Measurements from ENCODE around the gene AGT. TPM values are rescaled to one million over a fixed set of nuclear protein-coding genes. Genes with fewer than 3 reads are reported as not detected.

AGT gene
- total RNA-seq, 1 experiment from 2014 or later: 41.9 TPM

DNA sequence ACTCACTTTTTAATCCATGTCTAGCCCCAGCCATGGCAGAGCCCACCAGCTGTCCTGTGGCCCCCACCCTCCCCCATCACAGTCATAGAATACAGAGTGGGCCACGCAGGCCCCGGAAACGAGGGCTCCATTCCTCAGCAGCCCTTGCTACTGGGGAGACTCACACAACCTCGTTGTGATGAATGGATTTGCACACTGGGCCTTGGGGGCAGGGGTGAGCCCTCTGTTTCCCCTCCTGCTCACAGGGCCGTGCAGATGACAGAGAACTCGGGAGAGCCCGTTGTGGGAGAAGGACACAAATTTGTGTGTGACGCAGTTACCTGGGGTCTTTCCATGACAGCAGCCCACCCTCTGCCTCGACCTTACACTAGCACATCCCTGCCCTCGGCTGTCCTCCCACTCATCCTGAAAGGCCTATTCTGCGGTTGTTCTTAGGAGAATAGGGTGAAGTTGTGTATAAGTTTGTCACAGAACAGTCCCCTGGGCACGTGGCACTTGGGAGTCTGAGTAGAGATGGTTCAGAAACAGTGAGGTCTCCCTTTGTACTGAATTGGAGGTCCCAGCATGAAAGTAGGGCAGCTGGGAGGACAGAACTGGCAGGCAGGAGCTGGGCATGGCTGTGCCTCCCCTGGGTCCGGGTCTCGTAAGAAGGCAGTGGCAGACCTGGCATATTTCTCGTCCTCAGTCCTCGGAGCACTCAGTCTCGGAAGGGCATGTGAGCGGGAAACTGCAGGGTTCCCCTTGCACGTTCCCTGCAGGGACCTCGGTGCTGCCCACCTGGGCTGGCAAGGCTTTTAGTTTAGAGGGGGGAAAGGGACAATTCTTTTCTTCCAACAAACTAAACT lies 6.8 kb downstream of the AGT start:
- Mint-ChIP-seq H3K4me3 (ENCODE audit: unreplicated experiment) (no peak overlapping the region), H3K27ac (ENCODE audit: unreplicated experiment) (peak overlapping the region; percentile 99), H3K4me1 (ENCODE audit: low read depth, unreplicated experiment) (peaks cover 48% of the 10 kb centered on the region), H3K27me3 (ENCODE audit: insufficient read depth, unreplicated experiment) (no peaks in the 10 kb centered on the region), H3K9me3 (ENCODE audit: unreplicated experiment) (no peaks in the 10 kb centered on the region), H3K36me3 (ENCODE audit: insufficient read depth, unreplicated experiment) (peaks cover 28% of the 10 kb centered on the region)
- H3K4me1 ChIP-seq: peaks cover 59% of the 10 kb centered on the region
- H3K27me3 ChIP-seq (replicated peaks; ENCODE audit: control insufficient read depth, insufficient read depth, low read length): no peaks in the 10 kb centered on the region
- TF ChIP-seq, protein P1, sequence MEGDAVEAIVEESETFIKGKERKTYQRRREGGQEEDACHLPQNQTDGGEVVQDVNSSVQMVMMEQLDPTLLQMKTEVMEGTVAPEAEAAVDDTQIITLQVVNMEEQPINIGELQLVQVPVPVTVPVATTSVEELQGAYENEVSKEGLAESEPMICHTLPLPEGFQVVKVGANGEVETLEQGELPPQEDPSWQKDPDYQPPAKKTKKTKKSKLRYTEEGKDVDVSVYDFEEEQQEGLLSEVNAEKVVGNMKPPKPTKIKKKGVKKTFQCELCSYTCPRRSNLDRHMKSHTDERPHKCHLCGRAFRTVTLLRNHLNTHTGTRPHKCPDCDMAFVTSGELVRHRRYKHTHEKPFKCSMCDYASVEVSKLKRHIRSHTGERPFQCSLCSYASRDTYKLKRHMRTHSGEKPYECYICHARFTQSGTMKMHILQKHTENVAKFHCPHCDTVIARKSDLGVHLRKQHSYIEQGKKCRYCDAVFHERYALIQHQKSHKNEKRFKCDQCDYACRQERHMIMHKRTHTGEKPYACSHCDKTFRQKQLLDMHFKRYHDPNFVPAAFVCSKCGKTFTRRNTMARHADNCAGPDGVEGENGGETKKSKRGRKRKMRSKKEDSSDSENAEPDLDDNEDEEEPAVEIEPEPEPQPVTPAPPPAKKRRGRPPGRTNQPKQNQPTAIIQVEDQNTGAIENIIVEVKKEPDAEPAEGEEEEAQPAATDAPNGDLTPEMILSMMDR (IDR thresholded peaks at IDR 0.05; ENCODE audit: insufficient read depth in 1 of 2, low read depth in 1 of 2, low read length in 1 of 2, severe bottlenecking in 1 of 2, unreplicated experiment in 1 of 2): no peak
- no peak for DNase-seq
- intact Hi-C loops (cut with micrococcal nuclease; ENCODE audit: unreplicated experiment): no loop called here
- H3K4me3 ChIP-seq (ENCODE audit: low read depth, low read length): no peak overlapping the region
- POLR2A ChIA-PET: no interaction called here
- CTCF ChIA-PET: no interaction called here
- no TSS peak for BruUV-seq (replicated peaks)
- no peaks in the 10 kb centered on the region for H3K9me3 ChIP-seq
- peaks cover 12% of the 10 kb centered on the region for H3K36me3 ChIP-seq (ENCODE audit: control insufficient read depth, insufficient read depth, low read length)

DNA sequence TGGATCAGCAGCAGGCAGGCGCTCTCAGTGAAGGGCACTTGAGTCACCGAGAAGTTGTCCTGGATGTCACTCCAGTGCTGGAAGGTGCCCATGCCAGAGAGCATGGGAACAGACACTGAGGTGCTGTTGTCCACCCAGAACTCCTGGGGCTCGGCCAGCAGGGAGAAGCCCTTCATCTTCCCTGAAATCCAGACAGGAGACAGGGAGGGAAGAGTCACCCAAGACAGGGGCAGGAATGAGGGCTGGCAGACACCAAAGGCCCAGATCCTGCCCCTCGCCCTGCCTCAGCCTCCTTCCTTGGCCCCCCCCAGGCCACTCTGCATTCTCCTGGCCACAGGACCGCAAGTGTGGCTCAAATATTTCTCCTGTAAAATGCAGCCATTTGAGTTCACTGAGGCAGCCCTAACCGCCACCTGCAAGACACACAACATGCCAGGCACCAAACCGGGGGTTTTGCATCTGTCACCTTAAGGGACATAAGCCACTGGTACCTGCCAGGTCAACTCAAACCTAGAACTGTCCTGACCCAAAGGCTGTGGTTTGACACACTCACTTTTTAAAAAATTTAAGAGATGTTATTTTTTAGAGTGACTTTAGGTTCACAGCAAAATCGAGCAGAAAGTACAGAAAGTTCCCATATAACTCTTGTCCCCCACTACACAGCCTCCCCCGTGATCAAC lies 7.8 kb downstream of the AGT start:
- intact Hi-C loops (cut with micrococcal nuclease; ENCODE audit: unreplicated experiment): no loop called here
- Mint-ChIP-seq H3K4me3 (ENCODE audit: unreplicated experiment) (no peak overlapping the region), H3K9me3 (ENCODE audit: unreplicated experiment) (no peaks in the 10 kb centered on the region), H3K4me1 (ENCODE audit: low read depth, unreplicated experiment) (peaks cover 52% of the 10 kb centered on the region), H3K27me3 (ENCODE audit: insufficient read depth, unreplicated experiment) (no peaks in the 10 kb centered on the region), H3K36me3 (ENCODE audit: insufficient read depth, unreplicated experiment) (peaks cover 28% of the 10 kb centered on the region), H3K27ac (ENCODE audit: unreplicated experiment) (peak overlapping the region; percentile 99)
- POLR2A ChIA-PET: no interaction called here
- H3K36me3 ChIP-seq (ENCODE audit: control insufficient read depth, insufficient read depth, low read length): peaks cover 12% of the 10 kb centered on the region
- no peaks in the 10 kb centered on the region for H3K9me3 ChIP-seq
- H3K27me3 ChIP-seq (replicated peaks; ENCODE audit: control insufficient read depth, insufficient read depth, low read length): no peaks in the 10 kb centered on the region
- CTCF ChIA-PET: no interaction called here
- BruUV-seq (replicated peaks): no TSS peak
- TF ChIP-seq, protein P1 (IDR thresholded peaks at IDR 0.05; ENCODE audit: insufficient read depth in 1 of 2, low read depth in 1 of 2, low read length in 1 of 2, severe bottlenecking in 1 of 2, unreplicated experiment in 1 of 2): no peak
- no peak for DNase-seq
- H3K4me3 ChIP-seq (ENCODE audit: low read depth, low read length): no peak overlapping the region
- peaks cover 68% of the 10 kb centered on the region for H3K4me1 ChIP-seq

DNA sequence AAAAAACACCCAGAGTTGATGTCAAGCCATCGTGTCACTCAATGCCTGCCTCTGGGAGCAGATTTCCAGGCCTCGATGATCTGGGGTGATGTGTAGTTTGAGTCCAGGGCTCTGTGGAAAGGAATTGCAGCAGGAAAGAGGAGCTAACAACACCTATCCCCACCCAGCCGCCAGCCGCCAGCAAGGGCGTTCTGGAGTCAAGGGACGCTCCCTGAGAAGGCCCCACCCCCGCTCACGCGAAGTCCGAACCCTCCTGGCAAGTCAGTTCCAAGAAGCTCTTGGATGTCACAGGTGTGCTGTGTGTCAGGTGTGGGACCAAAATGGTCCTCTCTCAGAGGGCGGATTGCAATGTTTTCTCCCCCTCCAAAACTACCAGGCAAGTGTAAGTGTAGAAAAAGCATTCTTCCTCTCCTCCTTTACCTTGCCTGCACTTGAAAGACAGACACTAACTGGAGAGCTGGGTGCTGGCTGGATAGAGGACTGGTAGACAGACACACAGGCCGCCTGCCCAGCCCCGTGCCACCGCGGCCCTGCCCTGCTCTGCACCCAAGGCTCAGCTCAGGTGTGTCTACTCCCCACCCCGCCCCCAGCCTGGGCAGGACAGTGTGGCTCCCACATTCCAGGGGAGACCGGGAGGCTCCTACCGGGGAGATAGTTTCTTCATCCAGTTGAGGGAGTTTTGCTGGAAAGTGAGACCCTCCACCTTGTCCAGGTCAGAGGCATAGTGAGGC lies 8.5 kb downstream of the AGT start:
- intact Hi-C loops (cut with micrococcal nuclease; ENCODE audit: unreplicated experiment): no loop called here
- Mint-ChIP-seq H3K4me1 (ENCODE audit: low read depth, unreplicated experiment) (peaks cover 58% of the 10 kb centered on the region), H3K36me3 (ENCODE audit: insufficient read depth, unreplicated experiment) (peaks cover 28% of the 10 kb centered on the region), H3K27ac (ENCODE audit: unreplicated experiment) (peak overlapping the region; percentile 96), H3K9me3 (ENCODE audit: unreplicated experiment) (no peaks in the 10 kb centered on the region), H3K4me3 (ENCODE audit: unreplicated experiment) (no peak overlapping the region), H3K27me3 (ENCODE audit: insufficient read depth, unreplicated experiment) (no peaks in the 10 kb centered on the region)
- no peaks in the 10 kb centered on the region for H3K27me3 ChIP-seq (replicated peaks; ENCODE audit: control insufficient read depth, insufficient read depth, low read length)
- peaks cover 70% of the 10 kb centered on the region for H3K4me1 ChIP-seq
- H3K4me3 ChIP-seq (ENCODE audit: low read depth, low read length): no peak overlapping the region
- POLR2A ChIA-PET: no interaction called here
- H3K9me3 ChIP-seq: no peaks in the 10 kb centered on the region
- CTCF ChIA-PET: no interaction called here
- peaks cover 12% of the 10 kb centered on the region for H3K36me3 ChIP-seq (ENCODE audit: control insufficient read depth, insufficient read depth, low read length)
- DNase-seq: no peak
- BruUV-seq (replicated peaks): no TSS peak
- TF ChIP-seq, protein P1 (IDR thresholded peaks at IDR 0.05; ENCODE audit: insufficient read depth in 1 of 2, low read depth in 1 of 2, low read length in 1 of 2, severe bottlenecking in 1 of 2, unreplicated experiment in 1 of 2): no peak
